ENCODE results near the gene CBLN3. TPM values are rescaled to one million over a fixed set of nuclear protein-coding genes. Genes with fewer than 3 reads are reported as not detected.

CBLN3 gene
- total RNA-seq, 2 experiments from 2014 or later: 2.0 to 6.7 TPM

DNA sequence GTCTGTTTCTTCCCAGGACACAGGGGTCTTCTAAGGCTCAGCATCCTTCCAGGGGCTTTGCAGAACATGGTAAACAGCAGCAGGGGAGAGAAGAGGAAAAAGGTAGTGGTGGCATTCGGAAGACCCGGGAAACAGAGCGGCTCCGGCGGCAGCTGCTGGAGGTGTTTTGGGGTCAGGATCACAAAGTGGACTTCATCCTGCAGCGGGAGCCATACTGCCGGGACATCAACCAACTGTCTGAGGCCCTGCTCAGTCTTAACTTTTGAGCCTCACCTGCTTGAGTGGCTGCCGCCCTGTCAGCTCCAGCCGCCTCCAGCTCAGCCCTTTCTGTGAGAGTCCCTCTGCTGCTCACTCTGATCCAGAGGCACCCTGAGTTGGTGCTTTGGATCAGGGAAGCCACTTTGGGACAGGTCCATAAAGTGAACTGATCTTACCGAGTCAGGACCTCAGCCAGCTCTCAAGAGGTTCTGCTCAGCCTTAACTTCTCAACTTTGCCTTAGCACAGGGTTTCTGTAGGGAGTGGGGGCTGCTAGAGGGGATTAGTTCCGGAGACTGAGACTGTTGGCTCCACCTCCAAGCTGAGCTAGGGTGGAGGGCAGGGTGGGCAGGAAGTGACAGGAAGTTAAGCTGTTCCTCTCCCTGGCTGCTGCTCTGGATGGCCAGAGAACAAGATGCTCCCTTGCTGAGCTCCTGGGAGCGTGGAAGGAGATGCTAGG, 7.7 kb upstream of the CBLN3 start:
- no peaks in the 10 kb centered on the region for H3K9me2 ChIP-seq (ENCODE audit: insufficient read depth, low read length)
- H3K36me3 ChIP-seq (ENCODE audit: insufficient read depth, low read length): peaks cover 69% of the 10 kb centered on the region
- peak; percentile 67 for DNase-seq (ENCODE audit: low spot score)
- no peaks in the 10 kb centered on the region for H3K9me3 ChIP-seq (ENCODE audit: low read length)
- CTCF ChIA-PET (ENCODE audit: unreplicated experiment): interaction anchor here (2.2 to 3.0 kb wide), 2 partner anchors 75 to 104 kb away, joined by 14 to 16 read pairs; no protein-coding TSS in a partner anchor
- intact Hi-C loops (cut with micrococcal nuclease; ENCODE audit: unreplicated experiment): no loop called here
- POLR2A ChIA-PET: interaction anchor here (0.7 to 1.5 kb wide), 5 partner anchors 7 to 104 kb away, joined by 3 to 11 read pairs (median 4); partner anchors contain the start of genes CBLN3 and KHNYN
- peak overlapping the region; percentile 80 for H3K27ac ChIP-seq (ENCODE audit: low read depth, low read length, poor library complexity, severe bottlenecking)
- H2AFZ ChIP-seq (ENCODE audit: low read length): no peak overlapping the region
- H4K20me1 ChIP-seq (ENCODE audit: insufficient read depth, low read length): no peaks in the 10 kb centered on the region
- BruUV-seq (replicated peaks): no TSS peak
- peak; percentile 57 for TF ChIP-seq CTCF (conservative IDR thresholded peaks at IDR 0.05; ENCODE audit: low read length)
- TF ChIP-seq EZH2phosphoT487 (IDR thresholded peaks at IDR 0.05; ENCODE audit: borderline replicate concordance, low read depth, low read length): no peak
- H3K4me1 ChIP-seq (ENCODE audit: insufficient read depth, low read length, poor library complexity, severe bottlenecking): peaks cover 52% of the 10 kb centered on the region
- H3K4me2 ChIP-seq (ENCODE audit: low read length): peak overlapping the region; percentile 63
- peak overlapping the region; percentile 37 for H3K4me3 ChIP-seq (ENCODE audit: low read depth, low read length, poor library complexity, severe bottlenecking)
- H3K79me2 ChIP-seq (ENCODE audit: insufficient read depth, low read depth, low read length): peaks cover 13% of the 10 kb centered on the region; the same call in 1 of the 2 replicates

- no peak for TF ChIP-seq EZH2phosphoT487 (IDR thresholded peaks at IDR 0.05; ENCODE audit: borderline replicate concordance, low read depth, low read length)
- TF ChIP-seq CTCF (conservative IDR thresholded peaks at IDR 0.05; ENCODE audit: low read length): peak; percentile 93
Observed at GRCh38 chr14:24436355-24437019, 7.0 kb upstream of the CBLN3 start.

More at GRCh38 chr14:24436355-24437019, 7.0 kb upstream of the CBLN3 start:
- H3K27ac ChIP-seq (ENCODE audit: low read depth, low read length, poor library complexity, severe bottlenecking): peak overlapping the region; percentile 80
- DNase-seq (ENCODE audit: low spot score): peak; percentile 76
- H3K9me2 ChIP-seq (ENCODE audit: insufficient read depth, low read length): no peaks in the 10 kb centered on the region
- CTCF ChIA-PET (ENCODE audit: unreplicated experiment): interaction anchor here (1.3 to 3.0 kb wide), 3 partner anchors 70 to 103 kb away, joined by 12 to 16 read pairs (median 14); no protein-coding TSS in a partner anchor
- H4K20me1 ChIP-seq (ENCODE audit: insufficient read depth, low read length): no peaks in the 10 kb centered on the region
- BruUV-seq (replicated peaks): no TSS peak
- intact Hi-C loops (cut with micrococcal nuclease; ENCODE audit: unreplicated experiment): loop anchor here (1.0 kb wide), 2 partner anchors 71 to 103 kb away; no protein-coding TSS in a partner anchor
- H3K36me3 ChIP-seq (ENCODE audit: insufficient read depth, low read length): peaks cover 66% of the 10 kb centered on the region
- peak overlapping the region; percentile 37 for H3K4me3 ChIP-seq (ENCODE audit: low read depth, low read length, poor library complexity, severe bottlenecking)
- no peaks in the 10 kb centered on the region for H3K9me3 ChIP-seq (ENCODE audit: low read length)
- POLR2A ChIA-PET: interaction anchor here (1.5 kb wide), 2 partner anchors 71 to 103 kb away, joined by 3 to 11 read pairs; no protein-coding TSS in a partner anchor
- no peak overlapping the region for H2AFZ ChIP-seq (ENCODE audit: low read length)
- peak overlapping the region; percentile 63 for H3K4me2 ChIP-seq (ENCODE audit: low read length)
- H3K79me2 ChIP-seq (ENCODE audit: insufficient read depth, low read depth, low read length): peaks cover 7% of the 10 kb centered on the region; the same call in 1 of the 2 replicates
- H3K4me1 ChIP-seq (ENCODE audit: insufficient read depth, low read length, poor library complexity, severe bottlenecking): peaks cover 55% of the 10 kb centered on the region

Measured in OCI-LY7 (cell line).